Left lung (tissue), 10 donors: Measurements from ENCODE around the gene CACNA1A. TPM values are rescaled to one million over a fixed set of nuclear protein-coding genes. Genes with fewer than 3 reads are reported as not detected.

ENCODE experiments used
- ATAC-seq: fragments of 200-7000 bp; cut with Tn5 transposase; one replicate; pipeline ENCODE4 v1.9.1; 2020; ENCODE audit warnings: moderate library complexity
- DNase-seq, 4 donors: peaks; one replicate each; pipeline ENCODE4 v3.0.0-alpha.2; 2013 to 2020
- H3K27ac ChIP-seq, 2 donors: fragments of 200-600 bp; sonication (generic) in 1 of 2; one replicate each; pipeline versions ENCODE4 v1.5.0 to v1.8.0; 2020 to 2021
- H3K27me3 ChIP-seq, 2 donors: fragments of 200-600 bp; sonication (generic) in 1 of 2; one replicate each; pipeline versions ENCODE4 v1.5.0 to v1.8.0; 2020 to 2021
- H3K36me3 ChIP-seq, 2 donors: fragments of 200-600 bp; sonication (generic) in 1 of 2; one replicate each; pipeline versions ENCODE4 v1.5.0 to v1.8.0; 2020 to 2021
- H3K4me1 ChIP-seq, 2 donors: fragments of 200-600 bp; one replicate each; pipeline ENCODE4 v1.8.0; 2021
- H3K4me3 ChIP-seq, 2 donors: fragments of 200-600 bp; sonication (generic) in 1 of 2; one replicate each; pipeline versions ENCODE4 v1.5.0 to v1.8.0; 2020 to 2021; ENCODE audit warnings: mild to moderate bottlenecking in 1 of 2
- H3K9me3 ChIP-seq, 2 donors: fragments of 200-600 bp; sonication (generic) in 1 of 2; one replicate each; pipeline versions ENCODE4 v1.5.0 to v1.8.0; 2020 to 2021
- intact Hi-C, 2 donors: fragments of 100-400 bp; cut with DNase I; formaldehyde crosslinking; loops; one replicate each; pipeline versions ENCODE4 v1.11.2 to v1.14.2; 2022
- polyA plus RNA-seq, 6 donors: library from polyadenylated mRNA; unstranded; fragments of 120-200 nt; gene quantifications; one replicate each; pipeline ENCODE4 v1.2.1, GENCODE V29; 2013; ENCODE audit not compliant: insufficient read length in 6 of 6
- total RNA-seq, 2 donors: library from RNA; stranded (reverse); fragmentation: NEBNext Ultra II Directional; extraction: Animal tissue kit (Norgen Biotek cat#: 25700); gene quantifications; one replicate each; pipeline ENCODE4 v1.2.1, GENCODE V29; 2021
- TF ChIP-seq, protein P1 (sequence below), 2 donors: fragments of 200-600 bp; sonication (generic) in 1 of 2; IDR thresholded peaks; one replicate each; pipeline versions ENCODE4 v1.5.0 to v1.8.0; 2021; ENCODE audit warnings: antibody characterized with exemption in 2 of 2
- donor health status: DM: no; HTN: yes; CAD: no.
- donor health status: DM: no; HTN: no; CAD: no.

The CACNA1A gene
- total and polyA plus RNA-seq, 8 donors = 0.20 to 5.4 (median 3.9) TPM

DNA sequence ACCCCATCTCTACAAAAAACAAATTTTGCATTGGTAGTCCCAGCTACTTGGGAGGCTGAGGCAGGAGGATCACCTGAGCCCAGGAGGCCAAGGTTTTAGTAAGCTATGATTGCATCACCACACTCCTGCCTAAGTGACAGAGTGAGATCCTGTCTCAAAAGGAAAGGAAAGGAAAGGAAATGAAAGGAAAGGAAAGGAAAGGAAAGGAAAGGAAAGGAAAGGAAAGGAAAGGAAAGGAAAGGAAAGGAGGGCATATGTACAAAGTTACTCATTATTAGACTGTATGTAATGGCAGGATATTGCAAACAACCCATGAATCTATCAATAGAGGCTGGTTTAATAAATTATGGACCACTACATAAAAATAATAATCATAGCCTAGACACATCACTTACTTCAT is 40.8 kb upstream of the CACNA1A start:
- H3K4me3 ChIP-seq = no peak overlapping the region
- H3K9me3 ChIP-seq = no peaks in the 10 kb centered on the region
- no peak for ATAC-seq
- TF ChIP-seq, protein P1, sequence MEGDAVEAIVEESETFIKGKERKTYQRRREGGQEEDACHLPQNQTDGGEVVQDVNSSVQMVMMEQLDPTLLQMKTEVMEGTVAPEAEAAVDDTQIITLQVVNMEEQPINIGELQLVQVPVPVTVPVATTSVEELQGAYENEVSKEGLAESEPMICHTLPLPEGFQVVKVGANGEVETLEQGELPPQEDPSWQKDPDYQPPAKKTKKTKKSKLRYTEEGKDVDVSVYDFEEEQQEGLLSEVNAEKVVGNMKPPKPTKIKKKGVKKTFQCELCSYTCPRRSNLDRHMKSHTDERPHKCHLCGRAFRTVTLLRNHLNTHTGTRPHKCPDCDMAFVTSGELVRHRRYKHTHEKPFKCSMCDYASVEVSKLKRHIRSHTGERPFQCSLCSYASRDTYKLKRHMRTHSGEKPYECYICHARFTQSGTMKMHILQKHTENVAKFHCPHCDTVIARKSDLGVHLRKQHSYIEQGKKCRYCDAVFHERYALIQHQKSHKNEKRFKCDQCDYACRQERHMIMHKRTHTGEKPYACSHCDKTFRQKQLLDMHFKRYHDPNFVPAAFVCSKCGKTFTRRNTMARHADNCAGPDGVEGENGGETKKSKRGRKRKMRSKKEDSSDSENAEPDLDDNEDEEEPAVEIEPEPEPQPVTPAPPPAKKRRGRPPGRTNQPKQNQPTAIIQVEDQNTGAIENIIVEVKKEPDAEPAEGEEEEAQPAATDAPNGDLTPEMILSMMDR (IDR thresholded peaks at IDR 0.05) = no peak
- no peak overlapping the region for H3K27ac ChIP-seq
- intact Hi-C loops = no loop called here
- peaks cover 0 to 25% of the 10 kb centered on the region in 2 donors for H3K27me3 ChIP-seq
- H3K36me3 ChIP-seq = no peaks in the 10 kb centered on the region
- no peaks in the 10 kb centered on the region for H3K4me1 ChIP-seq
- DNase-seq = no peak

DNA sequence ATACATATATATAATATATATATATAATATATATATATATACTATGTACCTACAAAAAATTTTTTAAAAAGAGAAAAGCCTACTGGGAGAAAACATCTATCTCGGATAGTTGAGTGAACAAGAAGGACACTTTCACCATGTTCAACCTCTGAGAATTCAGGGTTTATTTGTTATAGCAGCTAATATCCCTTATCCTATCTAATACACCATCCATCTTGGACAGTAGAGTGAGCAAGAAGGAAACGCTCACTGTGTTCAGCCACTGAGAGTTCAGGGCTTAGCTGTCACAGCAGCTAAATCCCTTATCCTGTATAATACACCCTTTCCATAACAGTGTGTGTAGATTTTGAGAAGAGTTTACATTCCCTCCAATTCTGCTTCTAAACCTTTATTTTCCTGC is 38.1 kb upstream of the CACNA1A start:
- TF ChIP-seq, protein P1 (IDR thresholded peaks at IDR 0.05) = no peak
- intact Hi-C loops = no loop called here
- Histone ChIP-seq H3K9me3 (peaks cover 0 to 2% of the 10 kb centered on the region in 2 donors), H3K27ac (no peak overlapping the region), H3K4me1 (no peaks in the 10 kb centered on the region), H3K27me3 (peaks cover 0 to 39% of the 10 kb centered on the region in 2 donors), H3K4me3 (no peak overlapping the region), H3K36me3 (no peaks in the 10 kb centered on the region)
- ATAC-seq (no peak), DNase-seq (no peak)

DNA sequence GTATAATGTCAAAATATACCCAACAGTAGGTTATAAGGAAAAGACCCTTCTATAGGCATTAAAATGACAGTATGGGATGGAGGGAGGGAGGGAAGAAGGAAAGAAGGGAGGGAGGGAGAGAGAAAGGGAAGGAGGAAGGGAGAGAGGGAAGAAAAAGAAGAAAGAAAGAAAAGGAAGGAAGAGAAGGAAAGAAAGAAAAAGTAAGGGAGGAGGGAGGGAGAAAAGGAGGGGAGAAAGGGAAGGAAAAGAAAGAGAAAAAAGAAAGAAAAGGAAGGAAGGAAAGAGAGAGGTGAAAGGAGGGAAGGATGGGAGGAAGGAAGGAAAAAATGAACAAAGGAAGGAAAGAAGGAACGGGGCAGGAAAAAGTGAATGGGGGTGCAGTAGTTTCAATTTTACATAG is 35.3 kb upstream of the CACNA1A start:
- TF ChIP-seq, protein P1 (IDR thresholded peaks at IDR 0.05) = no peak
- no peak overlapping the region for H3K4me3 ChIP-seq

DNA sequence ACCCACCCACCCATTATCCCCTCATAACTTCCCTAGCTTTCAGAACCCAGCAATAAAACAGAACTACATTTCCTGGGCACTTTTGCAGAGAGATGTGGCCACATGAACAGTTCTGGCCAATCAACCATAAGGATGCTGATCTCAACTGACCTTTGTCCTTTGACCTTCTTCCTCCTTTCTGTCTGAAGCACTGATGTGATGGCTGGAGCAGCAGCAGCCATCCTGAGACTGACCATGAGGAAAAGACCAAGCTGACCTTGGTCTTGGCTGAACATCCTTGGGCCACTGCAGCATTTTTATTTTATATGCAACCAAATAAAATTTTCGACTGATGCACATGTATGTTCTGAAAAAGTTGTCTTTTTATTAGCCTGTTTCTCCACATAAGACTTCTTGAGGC is 33.1 kb upstream of the CACNA1A start:
- intact Hi-C loops = no loop called here
- no peaks in the 10 kb centered on the region for H3K4me1 ChIP-seq
- DNase-seq = no peak
- peaks cover 0 to 6% of the 10 kb centered on the region in 2 donors for H3K9me3 ChIP-seq
- H3K27ac ChIP-seq = no peak overlapping the region
- no peak overlapping the region for H3K4me3 ChIP-seq
- no peak for ATAC-seq
- TF ChIP-seq, protein P1 (IDR thresholded peaks at IDR 0.05) = no peak
- no peaks in the 10 kb centered on the region for H3K36me3 ChIP-seq
- H3K27me3 ChIP-seq = peaks cover 0 to 46% of the 10 kb centered on the region in 2 donors

More for the DNA sequence above, 35.3 kb upstream of the CACNA1A start:
- peaks cover 0 to 51% of the 10 kb centered on the region in 2 donors for H3K27me3 ChIP-seq
- ATAC-seq (no peak), DNase-seq (no peak)
- H3K4me1 ChIP-seq = no peaks in the 10 kb centered on the region
- H3K9me3 ChIP-seq = peaks cover 0 to 6% of the 10 kb centered on the region in 2 donors
- intact Hi-C loops = no loop called here
- H3K36me3 ChIP-seq = no peaks in the 10 kb centered on the region
- H3K27ac ChIP-seq = no peak overlapping the region

DNA sequence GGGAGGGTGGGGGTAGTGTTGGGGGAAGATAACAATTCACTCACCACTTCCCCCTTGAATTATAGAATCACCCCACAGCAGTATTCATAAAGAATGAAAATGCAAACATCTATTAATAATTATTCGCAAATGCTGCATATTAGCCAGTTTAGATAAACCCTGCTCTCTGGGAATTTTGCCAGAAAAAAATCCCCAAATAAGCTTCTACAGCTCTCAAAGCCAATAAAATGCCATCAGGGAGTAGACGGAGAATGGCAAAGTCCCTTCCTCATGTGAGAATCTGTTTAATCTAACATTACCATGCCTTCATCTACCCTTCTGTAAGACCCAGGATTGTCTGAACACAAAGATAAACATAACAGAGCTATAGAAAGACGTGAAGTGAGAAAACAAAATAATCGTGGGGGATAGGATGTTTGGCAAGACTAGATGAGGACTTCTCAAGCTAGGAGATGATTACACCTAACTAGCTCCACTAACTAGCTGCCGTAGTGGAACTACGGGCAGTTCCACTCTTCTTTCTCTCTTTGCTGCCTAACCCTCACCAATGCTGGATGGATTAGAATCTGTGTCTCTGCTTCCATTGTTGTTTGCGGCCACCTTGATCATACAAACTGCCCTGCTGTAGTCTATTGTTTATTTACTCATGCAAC is 32.4 kb upstream of the CACNA1A start:
- Histone ChIP-seq H3K27me3 (peaks cover 0 to 46% of the 10 kb centered on the region in 2 donors), H3K27ac (no peak overlapping the region), H3K4me1 (no peaks in the 10 kb centered on the region), H3K9me3 (peaks cover 0 to 6% of the 10 kb centered on the region in 2 donors), H3K4me3 (no peak overlapping the region), H3K36me3 (no peaks in the 10 kb centered on the region)
- ATAC-seq = no peak
- peak in 1 of 4 donors; percentile 1 for DNase-seq
- TF ChIP-seq, protein P1 (IDR thresholded peaks at IDR 0.05) = no peak
- intact Hi-C loops = no loop called here
